ENCODE data around the gene PRLR. TPM values are rescaled to one million over a fixed set of nuclear protein-coding genes. Genes with fewer than 3 reads are reported as not detected.

Gene PRLR
- total and polyA plus RNA-seq, 5 donors: 0.20 to 1.7 (median 0.95) TPM

DNA sequence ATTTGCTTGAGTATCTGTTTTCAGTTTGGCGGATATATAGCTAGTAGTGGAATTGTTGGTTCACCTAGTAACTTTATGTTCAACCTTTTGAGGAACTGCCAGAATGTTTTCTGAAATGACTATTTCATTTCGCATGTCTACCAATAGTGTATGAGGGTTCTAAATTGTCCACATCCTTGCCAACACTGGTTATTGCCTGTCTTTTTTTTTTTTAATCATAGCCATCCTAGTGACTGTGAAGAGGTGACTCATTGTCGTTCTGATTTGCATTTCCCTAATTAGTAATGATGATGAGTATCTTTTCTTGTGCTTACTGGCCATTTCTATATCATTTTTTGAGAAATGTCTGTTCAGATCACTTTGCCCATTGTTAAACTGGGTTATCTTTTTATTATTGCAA is 52.5 kb downstream of the PRLR start:
- ATAC-seq (no peak), DNase-seq (no peak)
- no peaks in the 10 kb centered on the region for H3K9me3 ChIP-seq (ENCODE audit: control insufficient read depth, low read length)
- intact Hi-C loops (cut with DNase I): no loop called here
- H3K4me3 ChIP-seq (ENCODE audit: low read length): no peak overlapping the region
- WGBS: 88% methylated on average over 3 of the region's 3 CpGs
- H3K4me1 ChIP-seq (ENCODE audit: control insufficient read depth, insufficient read depth, low read length): no peaks in the 10 kb centered on the region
- no peaks in the 10 kb centered on the region for H3K27me3 ChIP-seq (ENCODE audit: control insufficient read depth, insufficient read depth)
- H3K27ac ChIP-seq (ENCODE audit: low read length): no peak overlapping the region

GRCh38 chr5:35172533-35172932 is 57.8 kb downstream of the PRLR start:
- no peaks in the 10 kb centered on the region for H3K27me3 ChIP-seq (ENCODE audit: control insufficient read depth, insufficient read depth)
- H3K4me1 ChIP-seq (ENCODE audit: control insufficient read depth, insufficient read depth, low read length): no peaks in the 10 kb centered on the region
- intact Hi-C loops (cut with DNase I): no loop called here
- H3K9me3 ChIP-seq (ENCODE audit: control insufficient read depth, low read length): no peaks in the 10 kb centered on the region
- no peak overlapping the region for H3K4me3 ChIP-seq (ENCODE audit: low read length)
- H3K27ac ChIP-seq (ENCODE audit: low read length): no peak overlapping the region
- DNase-seq (no peak), ATAC-seq (no peak)
- WGBS: 77% methylated on average over 5 of the region's 5 CpGs

GRCh38 chr5:35171991-35172390 is 58.3 kb downstream of the PRLR start:
- H3K4me1 ChIP-seq (ENCODE audit: control insufficient read depth, insufficient read depth, low read length): no peaks in the 10 kb centered on the region
- H3K4me3 ChIP-seq (ENCODE audit: low read length): no peak overlapping the region
- no peaks in the 10 kb centered on the region for H3K27me3 ChIP-seq (ENCODE audit: control insufficient read depth, insufficient read depth)
- DNase-seq: no peak
- H3K9me3 ChIP-seq (ENCODE audit: control insufficient read depth, low read length): no peaks in the 10 kb centered on the region
- WGBS: 76% methylated on average over 4 of the region's 4 CpGs
- intact Hi-C loops (cut with DNase I): no loop called here
- ATAC-seq: no peak
- no peak overlapping the region for H3K27ac ChIP-seq (ENCODE audit: low read length)

DNA sequence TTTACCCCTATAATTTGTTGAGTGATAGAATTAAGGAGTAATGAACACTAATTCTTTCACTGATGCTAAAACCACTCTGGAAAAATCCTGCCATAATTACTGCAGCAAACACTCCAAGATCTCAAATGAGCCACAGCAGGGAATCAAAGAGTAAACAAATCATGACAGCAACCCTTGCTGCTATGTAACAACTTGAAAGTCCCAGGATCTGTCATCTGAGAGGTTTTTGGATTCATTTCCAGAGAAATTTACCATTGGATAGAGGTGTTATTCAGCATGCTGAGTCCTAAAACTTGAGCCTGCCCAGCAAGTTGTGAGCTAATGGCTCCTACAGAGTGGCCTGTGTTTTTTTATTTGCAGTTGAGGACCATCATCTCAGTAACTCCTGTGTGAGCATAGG is 59.2 kb downstream of the PRLR start:
- H3K27me3 ChIP-seq (ENCODE audit: control insufficient read depth, insufficient read depth): no peaks in the 10 kb centered on the region
- no peaks in the 10 kb centered on the region for H3K4me1 ChIP-seq (ENCODE audit: control insufficient read depth, insufficient read depth, low read length)
- ATAC-seq (no peak), DNase-seq (no peak)
- no peak overlapping the region for H3K4me3 ChIP-seq (ENCODE audit: low read length)
- intact Hi-C loops (cut with DNase I): no loop called here
- H3K9me3 ChIP-seq (ENCODE audit: control insufficient read depth, low read length): no peaks in the 10 kb centered on the region
- no peak overlapping the region for H3K27ac ChIP-seq (ENCODE audit: low read length)

GRCh38 chr5:35166043-35166442 is 64.2 kb downstream of the PRLR start:
- no peak for DNase-seq
- ATAC-seq: no peak
- Histone ChIP-seq H3K27me3 (ENCODE audit: control insufficient read depth, insufficient read depth) (no peaks in the 10 kb centered on the region), H3K27ac (ENCODE audit: low read length) (no peak overlapping the region), H3K9me3 (ENCODE audit: control insufficient read depth, low read length) (no peaks in the 10 kb centered on the region), H3K4me1 (ENCODE audit: control insufficient read depth, insufficient read depth, low read length) (no peaks in the 10 kb centered on the region), H3K4me3 (ENCODE audit: low read length) (no peak overlapping the region)
- intact Hi-C loops (cut with DNase I): no loop called here
- WGBS: 87% methylated on average over 1 of the region's 1 CpG

DNA sequence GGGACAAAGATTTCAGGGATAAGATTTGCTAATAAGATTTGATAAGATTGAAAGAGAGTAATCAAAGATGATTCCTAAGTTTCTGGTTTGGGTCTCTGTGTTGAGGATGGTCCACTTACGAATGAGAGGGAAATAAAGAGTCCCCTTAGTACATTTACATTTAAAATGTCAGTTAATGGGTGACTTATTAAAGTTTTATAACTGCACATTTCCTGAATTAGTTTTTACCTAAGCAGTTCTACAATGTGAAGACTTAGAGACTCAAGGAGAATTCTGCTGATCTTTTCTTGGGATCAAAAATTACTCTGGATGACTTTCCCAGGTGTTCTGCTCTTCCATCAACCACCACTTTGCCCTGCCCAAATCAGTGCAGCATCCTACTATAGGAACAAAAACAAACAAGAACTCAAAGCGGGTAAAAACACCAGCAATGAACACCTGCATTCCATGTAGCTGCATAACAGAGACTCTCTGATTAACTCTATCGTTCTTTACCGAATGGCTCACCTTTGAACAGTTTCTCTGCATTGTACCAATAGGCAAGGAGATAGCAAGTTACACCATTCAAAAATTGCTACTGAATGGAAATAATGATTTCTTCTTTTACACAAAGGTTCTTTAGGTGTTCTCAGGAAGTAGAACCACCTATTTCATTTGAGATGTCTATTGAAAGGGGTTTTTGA is 65.3 kb downstream of the PRLR start:
- intact Hi-C loops (cut with DNase I): no loop called here
- no peak for ATAC-seq

GRCh38 chr5:35163710-35164033 is 66.6 kb downstream of the PRLR start:
- intact Hi-C loops (cut with DNase I): no loop called here
- ATAC-seq: no peak

More for the DNA sequence above, 65.3 kb downstream of the PRLR start:
- H3K9me3 ChIP-seq (ENCODE audit: control insufficient read depth, low read length): no peaks in the 10 kb centered on the region
- no peak for DNase-seq
- no peaks in the 10 kb centered on the region for H3K27me3 ChIP-seq (ENCODE audit: control insufficient read depth, insufficient read depth)
- H3K27ac ChIP-seq (ENCODE audit: low read length): no peak overlapping the region
- peaks cover 3% of the 10 kb centered on the region for H3K4me1 ChIP-seq (ENCODE audit: control insufficient read depth, insufficient read depth, low read length)
- 81% methylated on average over 4 of the region's 4 CpGs for WGBS
- H3K4me3 ChIP-seq (ENCODE audit: low read length): no peak overlapping the region

DNA sequence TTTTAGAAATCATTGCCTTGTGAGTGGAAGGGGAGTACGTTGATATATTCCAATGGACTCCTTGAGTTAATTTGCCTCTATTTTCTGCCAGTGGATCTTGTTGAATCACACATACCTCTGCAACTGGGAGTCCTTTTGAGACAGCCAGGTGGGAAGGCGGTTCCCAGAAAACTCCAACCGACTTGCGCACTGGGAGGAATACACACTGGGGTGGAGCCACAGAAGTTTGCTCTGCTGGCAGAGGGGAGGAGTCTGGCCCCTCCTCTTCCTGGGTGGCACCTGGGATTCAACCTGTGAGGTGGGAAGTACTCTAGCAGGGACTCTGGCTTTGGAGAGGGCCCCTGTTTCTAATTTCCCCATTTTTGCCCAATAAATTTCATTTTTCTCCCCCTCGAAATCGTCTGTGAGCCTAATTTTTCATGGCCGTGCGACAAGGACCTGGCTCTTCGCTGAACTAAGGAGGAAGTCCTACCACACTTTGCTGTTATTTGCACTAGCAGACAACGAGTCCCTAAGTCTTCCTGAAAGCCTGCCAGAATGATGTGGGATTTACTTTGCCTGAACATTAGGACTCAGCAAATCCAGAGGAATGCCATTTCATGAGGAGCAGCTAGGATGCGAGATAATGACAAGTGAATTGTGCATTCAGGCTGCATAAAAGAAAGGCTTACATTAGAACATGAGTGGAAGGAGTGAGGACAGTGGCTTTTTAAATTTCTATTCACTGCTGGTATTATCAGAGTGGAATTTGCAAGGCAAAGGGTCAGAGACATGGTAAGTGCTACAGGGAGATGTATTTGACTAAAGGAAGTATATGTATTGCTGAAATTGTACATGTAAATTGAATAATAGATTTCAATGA is 67.2 kb downstream of the PRLR start:
- ATAC-seq (no peak), DNase-seq (no peak)
- WGBS: 85% methylated on average over 11 of the region's 11 CpGs
- Histone ChIP-seq H3K27ac (ENCODE audit: low read length) (no peak overlapping the region), H3K4me3 (ENCODE audit: low read length) (no peak overlapping the region), H3K27me3 (ENCODE audit: control insufficient read depth, insufficient read depth) (no peaks in the 10 kb centered on the region), H3K4me1 (ENCODE audit: control insufficient read depth, insufficient read depth, low read length) (peaks cover 3% of the 10 kb centered on the region), H3K9me3 (ENCODE audit: control insufficient read depth, low read length) (no peaks in the 10 kb centered on the region)
- intact Hi-C loops (cut with DNase I): no loop called here

More at GRCh38 chr5:35163710-35164033, 66.6 kb downstream of the PRLR start:
- Histone ChIP-seq H3K27me3 (ENCODE audit: control insufficient read depth, insufficient read depth) (no peaks in the 10 kb centered on the region), H3K4me1 (ENCODE audit: control insufficient read depth, insufficient read depth, low read length) (peaks cover 3% of the 10 kb centered on the region), H3K4me3 (ENCODE audit: low read length) (no peak overlapping the region), H3K27ac (ENCODE audit: low read length) (no peak overlapping the region), H3K9me3 (ENCODE audit: control insufficient read depth, low read length) (no peaks in the 10 kb centered on the region)
- DNase-seq: no peak

DNA sequence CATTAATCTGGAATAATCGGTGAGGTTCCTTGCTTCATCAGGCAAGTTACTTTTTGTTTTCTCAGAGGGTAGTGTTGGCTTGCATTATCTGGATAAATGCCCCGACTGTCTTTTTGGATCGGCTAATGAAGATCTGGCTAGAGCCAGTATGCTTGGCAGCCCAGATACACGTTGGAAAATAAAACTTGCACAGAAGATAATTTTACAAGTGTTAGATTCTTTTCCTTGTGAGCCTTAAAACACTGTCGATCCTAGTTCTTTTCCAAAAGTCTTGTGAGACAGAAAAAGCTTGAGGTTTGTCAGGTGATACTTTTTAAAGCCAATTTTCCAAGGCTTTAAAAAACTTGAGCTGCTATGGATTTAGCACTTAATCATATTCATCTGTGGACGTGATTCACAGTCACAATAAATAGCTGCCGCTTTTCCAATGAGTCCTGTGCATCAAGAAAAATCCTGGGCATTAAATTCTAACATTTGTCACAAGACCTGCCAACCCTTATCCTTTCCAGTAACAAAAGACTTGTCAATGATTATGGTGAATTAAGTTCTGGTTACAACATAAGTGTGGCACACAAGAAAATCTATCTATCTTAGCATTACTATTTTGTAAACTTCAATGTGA is 68.5 kb downstream of the PRLR start:
- 34% methylated on average over 7 of the region's 7 CpGs for WGBS
- no peaks in the 10 kb centered on the region for H3K27me3 ChIP-seq (ENCODE audit: control insufficient read depth, insufficient read depth)
- intact Hi-C loops (cut with DNase I): no loop called here
- ATAC-seq: peak in 1 of 2 donors; percentile 24
- H3K27ac ChIP-seq (ENCODE audit: low read length): no peak overlapping the region
- no peaks in the 10 kb centered on the region for H3K9me3 ChIP-seq (ENCODE audit: control insufficient read depth, low read length)
- H3K4me1 ChIP-seq (ENCODE audit: control insufficient read depth, insufficient read depth, low read length): peaks cover 3% of the 10 kb centered on the region
- no peak for DNase-seq
- no peak overlapping the region for H3K4me3 ChIP-seq (ENCODE audit: low read length)

GRCh38 chr5:35160486-35161116 is 69.7 kb downstream of the PRLR start:
- Histone ChIP-seq H3K4me3 (ENCODE audit: low read length) (no peak overlapping the region), H3K27me3 (ENCODE audit: control insufficient read depth, insufficient read depth) (no peaks in the 10 kb centered on the region), H3K27ac (ENCODE audit: low read length) (no peak overlapping the region), H3K4me1 (ENCODE audit: control insufficient read depth, insufficient read depth, low read length) (peaks cover 3% of the 10 kb centered on the region), H3K9me3 (ENCODE audit: control insufficient read depth, low read length) (no peaks in the 10 kb centered on the region)
- DNase-seq (no peak), ATAC-seq (no peak)
- intact Hi-C loops (cut with DNase I): no loop called here
- 91% methylated on average over 6 of the region's 6 CpGs for WGBS

DNA sequence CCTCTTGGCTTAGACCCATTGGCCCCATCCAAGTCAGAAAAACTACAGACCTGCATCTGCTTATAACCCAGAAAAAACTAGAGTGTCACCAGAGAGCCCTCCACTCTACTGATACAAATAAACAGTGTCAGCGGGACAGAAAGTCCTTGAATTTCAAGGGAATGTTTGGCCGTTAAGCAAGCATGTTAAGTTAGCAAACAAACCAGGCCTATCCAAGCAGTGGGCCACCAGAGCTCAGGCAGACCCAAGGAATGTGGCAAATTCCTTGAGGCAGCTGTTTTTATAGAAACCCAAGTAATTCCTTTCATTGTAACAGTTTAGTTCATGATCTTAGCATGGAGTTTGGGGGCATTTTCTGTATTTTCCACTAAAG is 70.9 kb downstream of the PRLR start:
- intact Hi-C loops (cut with DNase I): no loop called here
- peak; percentile 50 to 91 for ATAC-seq
- Histone ChIP-seq H3K27me3 (ENCODE audit: control insufficient read depth, insufficient read depth) (no peaks in the 10 kb centered on the region), H3K9me3 (ENCODE audit: control insufficient read depth, low read length) (no peaks in the 10 kb centered on the region), H3K27ac (ENCODE audit: low read length) (no peak overlapping the region), H3K4me1 (ENCODE audit: control insufficient read depth, insufficient read depth, low read length) (peaks cover 3% of the 10 kb centered on the region), H3K4me3 (ENCODE audit: low read length) (no peak overlapping the region)
- DNase-seq: peak in 1 of 3 donors; percentile 58
- WGBS: 42% methylated on average over 2 of the region's 2 CpGs

All from right cardiac atrium (tissue), 5 donors.